Endothelial cell of umbilical vein (primary cell): Measurements from ENCODE around the gene PTTG2. TPM values are rescaled to one million over a fixed set of nuclear protein-coding genes. Genes with fewer than 3 reads are reported as not detected.

Experiments
- BruUV-seq: library from RNA; stranded (reverse); fragments of 400-500 nt; replicated peaks from 2 replicates; lab custom pipeline; 2021; lab: Mats Ljungman, UMichigan
- CTCF ChIA-PET: fragments of 300-600, 350-600 bp; sonication (Branson Sonifier 250); formaldehyde crosslinking; loops from one replicate; lab custom pipeline; 2021; ENCODE audit warnings: antibody characterized with exemption, inconsistent platforms; lab: Charles Lee
- POLR2A ChIA-PET: fragments of 300-600, 350-600 bp; sonication (Branson Sonifier 250); formaldehyde crosslinking; loops from one replicate; lab custom pipeline; 2021; ENCODE audit warnings: antibody characterized with exemption, inconsistent platforms; lab: Charles Lee
- DNase-seq: peaks from one replicate; pipeline ENCODE4 v3.0.0-alpha.2; 2011; ENCODE audit warnings: low read depth, low spot score
- FAIRE-seq: peaks from 2 replicates; lab custom pipeline; 2011; peaks lifted over from hg19 to GRCh38; lab: Jason Lieb, UNC
- H2AFZ ChIP-seq: 2 replicates; pipeline ENCODE4 v1.6.0; 2012; ENCODE audit warnings: low read depth, low read length, control low read depth, inconsistent platforms
- H3K27ac ChIP-seq: 2 replicates; pipeline ENCODE4 v1.5.1; 2011; ENCODE audit warnings: low read depth, mild to moderate bottlenecking, control low read depth, low read length, moderate library complexity; ENCODE audit not compliant: insufficient read depth
- H3K27me3 ChIP-seq, 2 experiments: 2 replicates each; pipeline versions ENCODE4 v1.6.0 to v1.6.1; 2011; ENCODE audit warnings: low read length in 2 of 2, mixed read lengths in 1 of 2; ENCODE audit not compliant: control insufficient read depth in 2 of 2, insufficient read depth in 2 of 2
- H3K36me3 ChIP-seq, 2 experiments: 2 replicates in 1 of 2; 3 replicates in 1 of 2; pipeline ENCODE4 v1.5.1; 2011; ENCODE audit warnings: low read length in 2 of 2, mild to moderate bottlenecking in 1 of 2, moderate library complexity in 1 of 2; ENCODE audit not compliant: control insufficient read depth in 2 of 2, insufficient read depth in 2 of 2; ENCODE audit errors: extremely low read depth in 1 of 2
- H3K4me1 ChIP-seq: 3 replicates; pipeline ENCODE4 v1.5.1; 2011; ENCODE audit warnings: mild to moderate bottlenecking, low read length; ENCODE audit not compliant: control insufficient read depth, insufficient read depth; ENCODE audit errors: extremely low read depth
- H3K4me2 ChIP-seq: 2 replicates; pipeline ENCODE4 v1.6.1; 2011; ENCODE audit warnings: low read length, control low read depth, mixed read lengths; ENCODE audit not compliant: insufficient read depth
- H3K4me3 ChIP-seq, 3 experiments: fragments of 200-600 bp in 1 of 3; sonication (generic), shearing (Covaris generic) in 1 of 3; replicated peaks in 1 of 3; 2 replicates each; pipeline ENCODE4 v1.5.1; 2011 to 2016; ENCODE audit warnings: control low read depth in 3 of 3, low read length in 3 of 3, mild to moderate bottlenecking in 2 of 3, inconsistent platforms in 1 of 3, low read depth in 1 of 3, moderate library complexity in 1 of 3; ENCODE audit not compliant: insufficient read depth in 1 of 3
- H3K79me2 ChIP-seq: 2 replicates; pipeline ENCODE4 v1.6.0; 2012; ENCODE audit warnings: low read length, inconsistent platforms; ENCODE audit not compliant: control insufficient read depth, insufficient read depth
- H3K9ac ChIP-seq: replicated peaks from 2 replicates; pipeline ENCODE3; 2011; ENCODE audit warnings: low read length, control low read depth; ENCODE audit not compliant: insufficient read depth; ENCODE audit errors: extremely low read depth
- H3K9me1 ChIP-seq: replicated peaks from 3 replicates; pipeline ENCODE4 v1.6.0; 2011; ENCODE audit warnings: mild to moderate bottlenecking, low read length; ENCODE audit not compliant: control insufficient read depth, insufficient read depth; ENCODE audit errors: extremely low read depth
- H3K9me3 ChIP-seq: replicated peaks from 2 replicates; pipeline ENCODE4 v1.5.1; 2012; ENCODE audit warnings: low read length, inconsistent platforms; ENCODE audit not compliant: control insufficient read depth, insufficient read depth
- H4K20me1 ChIP-seq: replicated peaks from 2 replicates; pipeline ENCODE3; 2011; ENCODE audit warnings: mild to moderate bottlenecking, low read length; ENCODE audit not compliant: control insufficient read depth, insufficient read depth; ENCODE audit errors: extremely low read depth
- EZH2 ChIP-seq: IDR thresholded peaks from 2 replicates; pipeline ENCODE4 v1.6.1; 2012; ENCODE audit warnings: borderline replicate concordance, low read depth, mild to moderate bottlenecking, moderate library complexity, low read length, inconsistent platforms; ENCODE audit not compliant: severe bottlenecking
- FOS ChIP-seq: IDR thresholded peaks from 2 replicates; pipeline ENCODE4 v1.6.1; 2011; ENCODE audit warnings: mild to moderate bottlenecking, low read length, moderate library complexity, borderline replicate concordance; ENCODE audit not compliant: insufficient read depth
- GATA2 ChIP-seq: IDR thresholded peaks from 2 replicates; pipeline ENCODE4 v1.7.0; 2011; ENCODE audit warnings: low read depth, mild to moderate bottlenecking, moderate library complexity, mixed read lengths, low read length; ENCODE audit not compliant: insufficient read length, insufficient read depth
- JUN ChIP-seq: IDR thresholded peaks from 2 replicates; pipeline ENCODE4 v1.6.1; 2011; ENCODE audit warnings: borderline replicate concordance, low read depth; ENCODE audit not compliant: insufficient read length, insufficient read depth
- MAX ChIP-seq: IDR thresholded peaks from 2 replicates; pipeline ENCODE4 v1.6.1; 2011; ENCODE audit not compliant: insufficient read depth, insufficient read length
- MYC ChIP-seq: IDR thresholded peaks from one replicate; pipeline ENCODE4 v1.6.1; 2011; ENCODE audit warnings: mild to moderate bottlenecking, low read depth, low read length
- POLR2A ChIP-seq: IDR thresholded peaks from 2 replicates; pipeline ENCODE4 v1.6.1; 2012; ENCODE audit warnings: low read depth, mild to moderate bottlenecking, control low read depth, low read length
- POLR2AphosphoS5 ChIP-seq: IDR thresholded peaks from 2 replicates; pipeline ENCODE4 v1.6.1; 2012; ENCODE audit warnings: low read depth, mild to moderate bottlenecking, control low read depth, low read length, moderate library complexity; ENCODE audit not compliant: insufficient read depth
- dilution Hi-C: fragments of 300-500 bp; cut with MboI; formaldehyde crosslinking; loops from one replicate; pipeline ENCODE4 v1.15.0; 2019; ENCODE audit warnings: low sequenced_read_pairs; ENCODE audit not compliant: extremely low pct_ligation_motif_present
- intact Hi-C: fragments of 100-400 bp; cut with micrococcal nuclease; formaldehyde crosslinking; loops from one replicate; pipeline ENCODE4 v1.10.0; 2022
- polyA plus RNA-seq, 4 experiments: library from polyadenylated mRNA; depleted of rRNA in 3 of 4; stranded (reverse) in 3 of 4; unstranded in 1 of 4; fragments of >200 nt; gene quantifications; 2 replicates each; pipeline versions ENCODE4 v1.2.1 to v1.2.3, GENCODE V29; 2011 to 2012; ENCODE audit warnings: missing spikeins in 1 of 4
- total RNA-seq: library from RNA; stranded (reverse); gene quantifications from 2 replicates; pipeline ENCODE4 v1.2.3, GENCODE V29; 2021
- TF ChIP-seq, protein P1 (sequence below), 2 donors: IDR thresholded peaks; 1 replicate in 1 of 2; 2 replicates in 1 of 2; pipeline ENCODE4 v1.5.1; 2011; ENCODE audit warnings: low read length in 2 of 2, mild to moderate bottlenecking in 2 of 2, moderate library complexity in 2 of 2, control low read depth in 1 of 2, inconsistent platforms in 1 of 2, low read depth in 1 of 2; ENCODE audit not compliant: insufficient read depth in 1 of 2; ENCODE audit errors: extremely low read depth in 1 of 2

Gene PTTG2
- total and polyA plus RNA-seq, 2 donors (not counting 3 experiments of a cell fraction or from before 2014, with no cell fraction given) = not detected

GRCh38 chr4:37980246-37980645 lies 20.0 kb downstream of the PTTG2 start:
- CTCF ChIA-PET = no interaction called here
- no peak for FAIRE-seq
- Histone ChIP-seq H3K4me2 (no peak overlapping the region), H3K27me3 (no peaks in the 10 kb centered on the region), H2AFZ (no peak overlapping the region), H3K36me3 (no peaks in the 10 kb centered on the region), H3K4me1 (peaks cover 13% of the 10 kb centered on the region), H3K9me3 (no peaks in the 10 kb centered on the region), H4K20me1 (no peaks in the 10 kb centered on the region), H3K9ac (no peak overlapping the region), H3K4me3 (no peak overlapping the region), H3K27ac (no peak overlapping the region), H3K79me2 (peaks cover 34% of the 10 kb centered on the region), H3K9me1 (no peaks in the 10 kb centered on the region)
- POLR2A ChIA-PET = interaction anchor here (0.6 kb wide), 1 partner anchor 17 kb away, joined by 4 read pairs; no protein-coding TSS in a partner anchor
- no peak for DNase-seq
- no TSS peak for BruUV-seq
- no peak for TF ChIP-seq FOS
- no peak for TF ChIP-seq MAX
- TF ChIP-seq GATA2 = no peak
- TF ChIP-seq, protein P1, sequence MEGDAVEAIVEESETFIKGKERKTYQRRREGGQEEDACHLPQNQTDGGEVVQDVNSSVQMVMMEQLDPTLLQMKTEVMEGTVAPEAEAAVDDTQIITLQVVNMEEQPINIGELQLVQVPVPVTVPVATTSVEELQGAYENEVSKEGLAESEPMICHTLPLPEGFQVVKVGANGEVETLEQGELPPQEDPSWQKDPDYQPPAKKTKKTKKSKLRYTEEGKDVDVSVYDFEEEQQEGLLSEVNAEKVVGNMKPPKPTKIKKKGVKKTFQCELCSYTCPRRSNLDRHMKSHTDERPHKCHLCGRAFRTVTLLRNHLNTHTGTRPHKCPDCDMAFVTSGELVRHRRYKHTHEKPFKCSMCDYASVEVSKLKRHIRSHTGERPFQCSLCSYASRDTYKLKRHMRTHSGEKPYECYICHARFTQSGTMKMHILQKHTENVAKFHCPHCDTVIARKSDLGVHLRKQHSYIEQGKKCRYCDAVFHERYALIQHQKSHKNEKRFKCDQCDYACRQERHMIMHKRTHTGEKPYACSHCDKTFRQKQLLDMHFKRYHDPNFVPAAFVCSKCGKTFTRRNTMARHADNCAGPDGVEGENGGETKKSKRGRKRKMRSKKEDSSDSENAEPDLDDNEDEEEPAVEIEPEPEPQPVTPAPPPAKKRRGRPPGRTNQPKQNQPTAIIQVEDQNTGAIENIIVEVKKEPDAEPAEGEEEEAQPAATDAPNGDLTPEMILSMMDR (IDR thresholded peaks at IDR 0.05; ENCODE audit: extremely low read depth in 1 of 2, insufficient read depth in 1 of 2, low read depth in 1 of 2, low read length in 2 of 2) = no peak
- no peak for TF ChIP-seq JUN
- TF ChIP-seq POLR2AphosphoS5 = no peak
- no peak for TF ChIP-seq MYC
- no peak for TF ChIP-seq POLR2A
- TF ChIP-seq EZH2 = no peak
- intact Hi-C loops = no loop called here
- dilution Hi-C loops = no loop called here
